Left lung (tissue), 10 donors: ENCODE data around the gene PHACTR1. TPM values are rescaled to one million over a fixed set of nuclear protein-coding genes. Genes with fewer than 3 reads are reported as not detected.

ENCODE experiments used
- ATAC-seq: fragments of 200-7000 bp; cut with Tn5 transposase; one replicate; pipeline ENCODE4 v1.9.1; 2020; ENCODE audit warnings: moderate library complexity
- DNase-seq, 4 donors: peaks; one replicate each; pipeline ENCODE4 v3.0.0-alpha.2; 2013 to 2020
- H3K27ac ChIP-seq, 2 donors: fragments of 200-600 bp; sonication (generic) in 1 of 2; one replicate each; pipeline versions ENCODE4 v1.5.0 to v1.8.0; 2020 to 2021
- H3K27me3 ChIP-seq, 2 donors: fragments of 200-600 bp; sonication (generic) in 1 of 2; one replicate each; pipeline versions ENCODE4 v1.5.0 to v1.8.0; 2020 to 2021
- H3K36me3 ChIP-seq, 2 donors: fragments of 200-600 bp; sonication (generic) in 1 of 2; one replicate each; pipeline versions ENCODE4 v1.5.0 to v1.8.0; 2020 to 2021
- H3K4me1 ChIP-seq, 2 donors: fragments of 200-600 bp; one replicate each; pipeline ENCODE4 v1.8.0; 2021
- H3K4me3 ChIP-seq, 2 donors: fragments of 200-600 bp; sonication (generic) in 1 of 2; one replicate each; pipeline versions ENCODE4 v1.5.0 to v1.8.0; 2020 to 2021; ENCODE audit warnings: mild to moderate bottlenecking in 1 of 2
- H3K9me3 ChIP-seq, 2 donors: fragments of 200-600 bp; sonication (generic) in 1 of 2; one replicate each; pipeline versions ENCODE4 v1.5.0 to v1.8.0; 2020 to 2021
- intact Hi-C, 2 donors: fragments of 100-400 bp; cut with DNase I; formaldehyde crosslinking; loops; one replicate each; pipeline versions ENCODE4 v1.11.2 to v1.14.2; 2022
- polyA plus RNA-seq, 6 donors: library from polyadenylated mRNA; unstranded; fragments of 120-200 nt; gene quantifications; one replicate each; pipeline ENCODE4 v1.2.1, GENCODE V29; 2013; ENCODE audit not compliant: insufficient read length in 6 of 6
- total RNA-seq, 2 donors: library from RNA; stranded (reverse); fragmentation: NEBNext Ultra II Directional; extraction: Animal tissue kit (Norgen Biotek cat#: 25700); gene quantifications; one replicate each; pipeline ENCODE4 v1.2.1, GENCODE V29; 2021
- TF ChIP-seq, protein P1 (sequence below), 2 donors: fragments of 200-600 bp; sonication (generic) in 1 of 2; IDR thresholded peaks; one replicate each; pipeline versions ENCODE4 v1.5.0 to v1.8.0; 2021; ENCODE audit warnings: antibody characterized with exemption in 2 of 2
- donor health status: DM: no; HTN: yes; CAD: no.
- donor health status: DM: no; HTN: no; CAD: no.

Gene PHACTR1
- total and polyA plus RNA-seq, 8 donors = 12.1 to 53.3 (median 15.8) TPM

DNA sequence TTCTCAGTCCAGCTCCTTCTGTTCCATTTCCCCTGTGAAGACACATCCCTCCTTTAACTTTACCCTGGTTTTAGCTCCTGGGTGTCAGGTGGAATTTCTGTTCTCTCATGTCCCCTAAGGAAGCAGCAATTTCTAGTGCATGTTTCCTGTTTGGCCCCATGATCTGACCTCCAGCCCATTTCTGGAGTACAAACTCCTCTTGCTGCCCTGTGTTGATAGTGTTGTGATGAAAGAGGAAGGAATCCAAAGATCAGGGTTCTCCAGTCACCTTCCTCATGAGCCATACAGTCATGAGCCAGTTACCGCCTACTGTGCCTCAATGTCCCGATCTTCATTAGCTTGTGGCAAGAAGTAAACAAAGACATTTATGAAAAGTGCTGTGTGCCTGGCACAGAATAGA lies 97.4 kb downstream of the PHACTR1 start:
- no peak overlapping the region for H3K27ac ChIP-seq
- ATAC-seq (no peak), DNase-seq (no peak)
- H3K27me3 ChIP-seq = no peaks in the 10 kb centered on the region
- intact Hi-C loops = no loop called here
- TF ChIP-seq, protein P1, sequence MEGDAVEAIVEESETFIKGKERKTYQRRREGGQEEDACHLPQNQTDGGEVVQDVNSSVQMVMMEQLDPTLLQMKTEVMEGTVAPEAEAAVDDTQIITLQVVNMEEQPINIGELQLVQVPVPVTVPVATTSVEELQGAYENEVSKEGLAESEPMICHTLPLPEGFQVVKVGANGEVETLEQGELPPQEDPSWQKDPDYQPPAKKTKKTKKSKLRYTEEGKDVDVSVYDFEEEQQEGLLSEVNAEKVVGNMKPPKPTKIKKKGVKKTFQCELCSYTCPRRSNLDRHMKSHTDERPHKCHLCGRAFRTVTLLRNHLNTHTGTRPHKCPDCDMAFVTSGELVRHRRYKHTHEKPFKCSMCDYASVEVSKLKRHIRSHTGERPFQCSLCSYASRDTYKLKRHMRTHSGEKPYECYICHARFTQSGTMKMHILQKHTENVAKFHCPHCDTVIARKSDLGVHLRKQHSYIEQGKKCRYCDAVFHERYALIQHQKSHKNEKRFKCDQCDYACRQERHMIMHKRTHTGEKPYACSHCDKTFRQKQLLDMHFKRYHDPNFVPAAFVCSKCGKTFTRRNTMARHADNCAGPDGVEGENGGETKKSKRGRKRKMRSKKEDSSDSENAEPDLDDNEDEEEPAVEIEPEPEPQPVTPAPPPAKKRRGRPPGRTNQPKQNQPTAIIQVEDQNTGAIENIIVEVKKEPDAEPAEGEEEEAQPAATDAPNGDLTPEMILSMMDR (IDR thresholded peaks at IDR 0.05) = no peak
- no peak overlapping the region for H3K4me3 ChIP-seq
- H3K9me3 ChIP-seq = no peaks in the 10 kb centered on the region
- H3K36me3 ChIP-seq = no peaks in the 10 kb centered on the region
- no peaks in the 10 kb centered on the region for H3K4me1 ChIP-seq

DNA sequence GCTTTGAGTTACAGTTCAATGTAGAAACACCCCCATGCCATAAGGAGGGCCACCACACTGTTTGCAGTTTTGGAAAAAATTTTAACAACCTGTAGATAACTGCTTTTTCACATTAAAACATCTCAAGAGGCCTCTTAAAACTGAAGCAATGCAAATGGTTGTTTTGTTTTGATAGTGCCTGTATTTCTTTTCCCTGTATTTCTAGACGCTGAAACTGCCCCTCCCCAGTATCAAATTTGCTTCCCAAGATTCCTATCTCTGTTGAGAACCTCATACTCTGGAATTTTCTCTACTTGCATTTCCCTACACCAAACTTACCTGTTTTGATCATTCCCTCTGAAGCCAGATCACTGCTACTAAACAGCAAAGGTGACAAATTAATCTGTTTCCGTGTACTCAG lies 98.5 kb downstream of the PHACTR1 start:
- Histone ChIP-seq H3K27ac (no peak overlapping the region), H3K9me3 (no peaks in the 10 kb centered on the region), H3K4me3 (no peak overlapping the region), H3K27me3 (peaks cover 0 to 5% of the 10 kb centered on the region in 2 donors), H3K36me3 (no peaks in the 10 kb centered on the region), H3K4me1 (no peaks in the 10 kb centered on the region)
- intact Hi-C loops = no loop called here
- TF ChIP-seq, protein P1 (IDR thresholded peaks at IDR 0.05) = no peak
- ATAC-seq (no peak), DNase-seq (no peak)

DNA sequence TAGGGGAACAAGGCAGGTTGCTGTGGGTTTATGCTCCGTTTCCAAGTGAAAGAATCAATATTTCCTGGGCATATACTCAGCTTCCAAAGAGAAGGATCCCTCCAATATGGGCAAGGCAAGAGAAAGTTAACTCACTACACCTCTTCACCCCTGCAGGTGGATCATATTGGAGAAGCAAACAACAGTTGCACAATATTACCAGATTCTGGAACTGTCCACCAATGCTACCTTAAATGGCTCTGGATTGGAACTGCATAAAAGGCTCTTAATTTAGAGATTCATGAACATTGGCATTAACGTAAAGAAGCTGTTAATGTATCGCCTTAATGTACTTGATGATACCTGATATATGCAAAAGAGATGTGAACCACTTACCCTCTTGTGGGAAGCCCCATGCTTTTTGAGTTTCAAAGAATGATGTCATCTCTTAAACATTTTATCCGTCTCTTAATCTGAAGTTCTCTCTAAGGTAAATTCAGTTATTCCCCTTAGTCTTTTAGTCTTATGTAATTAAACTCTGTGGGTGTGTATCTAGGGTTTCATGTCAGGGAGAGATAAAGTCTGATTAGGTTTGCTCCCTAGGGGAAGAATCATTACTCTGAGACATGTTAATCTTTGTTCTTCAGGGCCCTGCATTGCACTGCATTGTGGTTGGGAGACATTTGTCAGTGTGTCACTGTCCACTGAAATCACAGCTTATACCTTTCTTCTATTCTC lies 99.5 kb downstream of the PHACTR1 start:
- Histone ChIP-seq H3K4me3 (no peak overlapping the region), H3K4me1 (no peaks in the 10 kb centered on the region), H3K27ac (no peak overlapping the region), H3K9me3 (no peaks in the 10 kb centered on the region), H3K27me3 (peaks cover 0 to 5% of the 10 kb centered on the region in 2 donors), H3K36me3 (no peaks in the 10 kb centered on the region)
- TF ChIP-seq, protein P1 (IDR thresholded peaks at IDR 0.05) = no peak
- intact Hi-C loops = no loop called here
- ATAC-seq (no peak), DNase-seq (no peak)

DNA sequence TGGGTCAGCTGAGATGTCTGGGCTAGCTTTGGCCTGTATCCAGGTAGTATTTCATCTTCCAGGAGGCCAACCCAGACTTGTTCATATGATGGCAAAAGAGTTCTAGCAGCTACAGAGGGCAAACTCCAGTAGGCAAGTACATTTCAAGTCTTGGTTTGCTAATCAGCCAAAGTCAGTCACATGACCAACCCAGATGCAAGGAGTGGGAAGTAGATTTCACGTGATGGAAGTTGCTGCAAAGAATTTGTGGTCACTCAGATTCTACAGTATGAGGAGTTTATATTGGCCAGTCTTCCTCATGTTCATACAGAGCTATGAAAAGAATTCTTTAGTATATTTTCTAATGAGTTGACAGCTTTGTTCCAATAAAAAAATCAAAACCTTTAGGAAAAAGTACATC lies 101.8 kb downstream of the PHACTR1 start:
- H3K4me1 ChIP-seq = no peaks in the 10 kb centered on the region

DNA sequence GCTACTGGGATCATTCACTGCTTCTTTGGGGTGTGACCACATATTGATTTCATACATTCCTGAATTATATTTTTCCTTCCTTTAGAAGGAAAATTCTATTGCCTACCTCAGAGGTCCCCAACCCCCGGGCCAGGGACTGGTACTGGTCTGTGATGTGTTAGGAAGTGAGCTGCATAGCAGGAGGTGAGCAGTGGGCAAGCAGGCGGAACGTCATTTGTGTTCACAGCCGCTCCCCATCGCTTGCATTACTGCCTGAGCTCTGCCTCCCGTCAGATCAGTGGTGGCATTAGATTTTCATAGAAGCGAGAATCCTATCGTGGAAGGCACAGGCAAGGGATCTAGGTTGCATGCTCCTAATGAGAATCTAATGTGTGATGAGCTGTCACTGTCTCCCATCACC lies 107.3 kb downstream of the PHACTR1 start:
- Histone ChIP-seq H3K27me3 (peaks cover 0 to 5% of the 10 kb centered on the region in 2 donors), H3K4me1 (no peaks in the 10 kb centered on the region), H3K36me3 (no peaks in the 10 kb centered on the region), H3K27ac (no peak overlapping the region), H3K4me3 (no peak overlapping the region), H3K9me3 (no peaks in the 10 kb centered on the region)
- no peak for DNase-seq
- intact Hi-C loops = no loop called here
- TF ChIP-seq, protein P1 (IDR thresholded peaks at IDR 0.05) = no peak
- no peak for ATAC-seq

More for the DNA sequence above, 101.8 kb downstream of the PHACTR1 start:
- Histone ChIP-seq H3K4me3 (no peak overlapping the region), H3K27ac (no peak overlapping the region), H3K9me3 (no peaks in the 10 kb centered on the region), H3K27me3 (peaks cover 0 to 5% of the 10 kb centered on the region in 2 donors), H3K36me3 (no peaks in the 10 kb centered on the region)
- DNase-seq (no peak), ATAC-seq (no peak)
- intact Hi-C loops = no loop called here
- TF ChIP-seq, protein P1 (IDR thresholded peaks at IDR 0.05) = no peak
